ENCODE measurements around the gene BCDIN3D. TPM values are rescaled to one million over a fixed set of nuclear protein-coding genes. Genes with fewer than 3 reads are reported as not detected.

Gene BCDIN3D
- total RNA-seq, 1 donor from 2014 or later, result 5.3 TPM

DNA sequence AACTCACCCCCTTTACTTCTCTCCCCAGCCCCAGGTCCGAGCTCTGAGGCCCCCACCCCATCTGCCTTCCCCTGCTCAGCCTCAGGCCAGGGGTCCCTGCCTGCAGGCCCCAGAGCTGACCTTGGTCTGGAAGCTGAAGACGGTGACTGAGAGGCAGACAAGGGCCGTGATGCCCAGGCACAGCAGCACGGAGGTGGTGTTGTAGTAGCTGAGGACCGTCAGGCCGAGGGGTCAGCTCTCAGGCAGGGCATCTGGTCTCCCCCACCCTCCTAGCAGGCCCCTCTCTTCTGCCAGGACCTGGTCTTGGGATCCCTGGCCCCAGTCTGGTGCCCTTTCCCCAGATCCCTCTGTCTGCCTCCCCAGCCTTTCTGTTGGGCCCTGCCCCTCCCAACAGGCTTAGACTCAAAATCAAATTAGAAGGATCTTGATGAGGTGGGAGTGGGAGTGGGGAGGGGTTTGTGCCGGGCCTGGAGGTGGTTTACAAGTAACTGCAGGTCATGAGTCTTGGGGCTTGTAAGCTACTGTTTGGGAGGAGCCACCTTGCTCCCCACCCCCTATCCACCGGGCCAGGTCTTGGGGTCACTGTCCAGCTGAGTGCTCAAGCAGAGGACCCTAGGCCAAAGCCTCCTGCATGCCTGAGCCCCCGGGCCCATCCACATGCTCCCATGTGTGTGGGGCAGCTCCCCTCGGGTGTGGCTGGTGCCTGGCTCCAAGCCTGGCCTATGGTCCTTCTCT, 46.6 kb upstream of the BCDIN3D start:
- H3K36me3 Mint-ChIP-seq, result no peaks in the 10 kb centered on the region
- peaks cover 17% of the 10 kb centered on the region for H3K4me1 Mint-ChIP-seq
- no peak for DNase-seq (ENCODE audit: low spot score in 2 of 2, unreplicated experiment in 2 of 2)
- H3K4me3 Mint-ChIP-seq, result no peak overlapping the region
- no peaks in the 10 kb centered on the region for H3K9me3 Mint-ChIP-seq
- peaks cover 23% of the 10 kb centered on the region for H3K27me3 Mint-ChIP-seq (ENCODE audit: low read depth)
- H3K27ac Mint-ChIP-seq, result no peak overlapping the region
- TF ChIP-seq, protein P1, sequence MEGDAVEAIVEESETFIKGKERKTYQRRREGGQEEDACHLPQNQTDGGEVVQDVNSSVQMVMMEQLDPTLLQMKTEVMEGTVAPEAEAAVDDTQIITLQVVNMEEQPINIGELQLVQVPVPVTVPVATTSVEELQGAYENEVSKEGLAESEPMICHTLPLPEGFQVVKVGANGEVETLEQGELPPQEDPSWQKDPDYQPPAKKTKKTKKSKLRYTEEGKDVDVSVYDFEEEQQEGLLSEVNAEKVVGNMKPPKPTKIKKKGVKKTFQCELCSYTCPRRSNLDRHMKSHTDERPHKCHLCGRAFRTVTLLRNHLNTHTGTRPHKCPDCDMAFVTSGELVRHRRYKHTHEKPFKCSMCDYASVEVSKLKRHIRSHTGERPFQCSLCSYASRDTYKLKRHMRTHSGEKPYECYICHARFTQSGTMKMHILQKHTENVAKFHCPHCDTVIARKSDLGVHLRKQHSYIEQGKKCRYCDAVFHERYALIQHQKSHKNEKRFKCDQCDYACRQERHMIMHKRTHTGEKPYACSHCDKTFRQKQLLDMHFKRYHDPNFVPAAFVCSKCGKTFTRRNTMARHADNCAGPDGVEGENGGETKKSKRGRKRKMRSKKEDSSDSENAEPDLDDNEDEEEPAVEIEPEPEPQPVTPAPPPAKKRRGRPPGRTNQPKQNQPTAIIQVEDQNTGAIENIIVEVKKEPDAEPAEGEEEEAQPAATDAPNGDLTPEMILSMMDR (IDR thresholded peaks at IDR 0.05; ENCODE audit: unreplicated experiment), result no peak

DNA sequence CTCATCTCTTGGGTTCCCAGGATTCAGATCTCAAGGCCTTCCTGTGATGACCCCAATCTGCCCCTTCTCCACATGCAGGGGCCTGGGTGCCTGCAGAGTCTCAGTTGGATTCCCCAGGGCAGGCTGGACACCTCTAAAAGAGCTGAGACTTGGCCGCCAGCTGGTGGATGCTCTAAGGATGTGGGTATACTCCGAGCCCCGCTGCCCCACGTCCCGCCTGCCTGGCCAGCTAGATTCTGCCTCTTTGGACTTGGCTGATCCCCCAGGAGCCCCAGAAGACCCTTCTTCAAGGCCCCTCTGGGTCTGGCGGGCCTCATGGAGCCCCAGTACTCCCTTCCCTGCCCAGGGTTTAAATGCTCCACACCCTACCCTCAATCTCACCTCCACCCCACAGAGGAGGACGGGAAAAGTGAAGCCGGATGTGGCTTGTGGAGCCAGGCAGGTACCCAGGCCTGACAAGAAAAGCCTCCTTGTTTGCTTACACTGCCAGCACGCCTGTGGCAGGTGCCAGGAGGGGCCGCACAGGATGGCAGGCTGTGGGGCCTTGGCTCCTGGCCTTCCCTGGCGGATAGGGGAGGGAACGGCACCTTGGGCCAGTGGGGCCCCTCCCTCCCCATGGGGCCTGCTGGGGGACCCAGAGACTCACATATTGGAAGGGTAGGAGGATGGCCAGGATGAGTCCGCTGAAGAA, 45.7 kb upstream of the BCDIN3D start:
- Mint-ChIP-seq H3K36me3 (no peaks in the 10 kb centered on the region), H3K9me3 (no peaks in the 10 kb centered on the region), H3K4me3 (no peak overlapping the region), H3K27ac (no peak overlapping the region), H3K4me1 (peaks cover 20% of the 10 kb centered on the region), H3K27me3 (ENCODE audit: low read depth) (peaks cover 29% of the 10 kb centered on the region)
- DNase-seq (ENCODE audit: low spot score in 2 of 2, unreplicated experiment in 2 of 2), result no peak
- TF ChIP-seq, protein P1 (IDR thresholded peaks at IDR 0.05; ENCODE audit: unreplicated experiment), result no peak

DNA sequence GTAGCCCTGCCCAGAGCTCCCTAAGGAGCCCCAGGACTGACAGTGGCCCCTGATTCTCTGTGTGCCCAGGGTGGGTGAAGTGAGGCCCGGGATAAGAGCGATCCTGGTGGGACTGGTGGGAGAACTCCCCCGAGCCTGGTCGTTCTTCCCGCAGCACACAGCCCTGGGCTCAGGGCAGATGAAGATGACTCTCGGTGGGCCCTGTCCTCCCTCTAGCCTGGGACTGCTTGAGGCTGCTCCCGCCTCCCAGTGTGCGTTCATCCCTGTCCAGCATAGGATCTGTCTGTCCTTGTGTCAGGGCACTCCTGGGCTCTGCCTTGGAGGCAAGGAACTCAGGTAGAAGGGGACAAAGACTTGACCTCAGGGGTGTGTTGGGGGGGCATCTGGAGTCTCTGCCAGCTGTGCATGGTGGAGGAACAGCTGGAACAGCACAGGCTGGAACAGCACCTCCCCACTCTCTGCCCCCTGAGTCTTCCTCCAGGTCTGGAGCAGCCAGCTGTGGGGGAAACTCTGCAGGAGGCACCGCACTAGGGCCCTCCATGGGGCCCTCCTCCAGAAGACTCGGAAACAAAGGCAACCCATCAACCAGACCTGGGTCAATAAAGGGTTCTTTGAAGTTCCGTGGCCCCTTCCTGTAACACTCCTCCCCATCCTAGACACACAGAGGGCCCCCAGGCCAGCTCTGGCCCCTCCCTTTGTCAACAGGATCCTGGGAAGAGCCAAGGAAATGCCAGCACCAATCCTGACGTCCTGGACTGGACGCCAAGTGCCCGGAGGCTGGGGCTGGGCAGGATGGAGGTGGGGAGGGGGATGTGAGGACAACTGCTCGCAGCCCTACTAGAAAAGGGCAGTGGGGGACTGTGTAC, 44.9 kb upstream of the BCDIN3D start:
- Mint-ChIP-seq H3K27me3 (ENCODE audit: low read depth) (peaks cover 32% of the 10 kb centered on the region), H3K27ac (no peak overlapping the region), H3K4me3 (no peak overlapping the region), H3K36me3 (no peaks in the 10 kb centered on the region), H3K4me1 (peaks cover 28% of the 10 kb centered on the region), H3K9me3 (no peaks in the 10 kb centered on the region)
- DNase-seq (ENCODE audit: low spot score in 2 of 2, unreplicated experiment in 2 of 2), result no peak
- TF ChIP-seq, protein P1 (IDR thresholded peaks at IDR 0.05; ENCODE audit: unreplicated experiment), result no peak

DNA sequence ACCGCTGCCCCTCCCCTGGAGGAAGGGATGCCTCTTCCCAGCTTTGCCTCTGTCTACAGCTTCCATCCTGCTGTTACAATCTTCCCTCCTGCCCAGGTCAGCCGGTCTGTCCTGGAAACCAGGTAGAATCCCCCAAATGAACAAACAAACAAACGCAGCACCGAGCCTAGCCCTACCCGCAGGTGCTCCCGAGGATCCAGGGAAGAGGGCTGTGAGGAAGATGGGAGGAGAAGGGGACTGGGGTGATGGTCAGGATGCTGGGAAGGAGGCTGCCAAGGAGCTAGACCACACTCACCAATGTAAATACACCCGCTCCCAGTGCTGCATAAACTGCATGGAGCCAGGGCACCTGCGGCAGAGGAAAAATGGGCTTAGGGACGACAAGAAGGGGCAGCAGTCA, 44.2 kb upstream of the BCDIN3D start:
- Mint-ChIP-seq H3K4me1 (peaks cover 29% of the 10 kb centered on the region), H3K9me3 (no peaks in the 10 kb centered on the region), H3K4me3 (no peak overlapping the region), H3K36me3 (no peaks in the 10 kb centered on the region), H3K27ac (no peak overlapping the region), H3K27me3 (ENCODE audit: low read depth) (peaks cover 25% of the 10 kb centered on the region)
- DNase-seq (ENCODE audit: low spot score in 2 of 2, unreplicated experiment in 2 of 2), result no peak
- TF ChIP-seq, protein P1 (IDR thresholded peaks at IDR 0.05; ENCODE audit: unreplicated experiment), result no peak

DNA sequence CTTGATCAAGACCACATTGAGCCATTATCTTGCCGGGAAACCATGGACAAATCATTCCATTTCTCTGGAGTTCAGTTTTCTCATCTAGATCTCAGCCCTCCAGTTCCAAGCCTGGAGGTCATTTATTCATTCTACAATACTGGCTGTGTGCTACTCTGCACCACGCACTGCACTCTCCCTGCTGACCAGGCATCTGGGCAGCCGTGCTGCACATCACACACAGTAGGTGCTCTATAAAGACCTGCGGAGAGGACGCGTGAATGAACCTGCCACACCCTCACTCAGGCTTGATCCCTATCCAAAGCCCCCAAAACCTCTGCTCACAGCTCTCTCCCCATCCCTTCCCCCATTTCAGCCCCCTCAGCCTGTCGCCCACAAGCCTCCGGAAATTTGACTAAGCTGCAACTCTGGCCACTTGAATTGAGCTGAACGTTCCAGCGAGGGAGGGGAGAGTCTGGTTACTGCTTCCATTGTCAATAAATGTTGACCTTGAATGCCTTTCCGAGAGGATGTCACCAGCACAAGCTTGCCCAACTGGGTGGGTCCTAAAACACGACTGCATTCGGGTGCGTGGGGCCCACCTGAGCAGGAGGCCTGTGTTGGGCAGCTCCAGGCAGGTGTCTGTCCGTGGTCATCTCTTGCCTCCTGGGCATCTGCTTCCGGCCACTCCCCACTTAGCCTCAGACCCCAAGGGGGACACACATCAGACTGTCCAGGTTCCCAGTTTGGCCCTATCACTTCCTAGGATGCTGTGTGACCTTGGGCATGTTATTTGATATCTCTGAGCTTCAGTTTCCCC, 43.0 kb upstream of the BCDIN3D start:
- Mint-ChIP-seq H3K9me3 (no peaks in the 10 kb centered on the region), H3K4me3 (no peak overlapping the region), H3K27me3 (ENCODE audit: low read depth) (peaks cover 22% of the 10 kb centered on the region), H3K4me1 (peaks cover 28% of the 10 kb centered on the region), H3K36me3 (no peaks in the 10 kb centered on the region), H3K27ac (no peak overlapping the region)
- DNase-seq (ENCODE audit: low spot score in 2 of 2, unreplicated experiment in 2 of 2), result no peak
- TF ChIP-seq, protein P1 (IDR thresholded peaks at IDR 0.05; ENCODE audit: unreplicated experiment), result no peak

Measured in mesothelial cell of epicardium (in vitro differentiated cells).